DMS79 treated with DMSO at 0.1 percent for 48 hours (cell line): ENCODE results near the gene MISP.
"Not testable (repeated sequence)": the region's sequence is repeated elsewhere in the genome, so short reads cannot be mapped to it uniquely, and the experiment has no call there.

Experiments used
- DNase-seq: peaks from one replicate; lab custom pipeline; 2025; lab: John Stamatoyannopoulos, UW

The MISP gene

DNA sequence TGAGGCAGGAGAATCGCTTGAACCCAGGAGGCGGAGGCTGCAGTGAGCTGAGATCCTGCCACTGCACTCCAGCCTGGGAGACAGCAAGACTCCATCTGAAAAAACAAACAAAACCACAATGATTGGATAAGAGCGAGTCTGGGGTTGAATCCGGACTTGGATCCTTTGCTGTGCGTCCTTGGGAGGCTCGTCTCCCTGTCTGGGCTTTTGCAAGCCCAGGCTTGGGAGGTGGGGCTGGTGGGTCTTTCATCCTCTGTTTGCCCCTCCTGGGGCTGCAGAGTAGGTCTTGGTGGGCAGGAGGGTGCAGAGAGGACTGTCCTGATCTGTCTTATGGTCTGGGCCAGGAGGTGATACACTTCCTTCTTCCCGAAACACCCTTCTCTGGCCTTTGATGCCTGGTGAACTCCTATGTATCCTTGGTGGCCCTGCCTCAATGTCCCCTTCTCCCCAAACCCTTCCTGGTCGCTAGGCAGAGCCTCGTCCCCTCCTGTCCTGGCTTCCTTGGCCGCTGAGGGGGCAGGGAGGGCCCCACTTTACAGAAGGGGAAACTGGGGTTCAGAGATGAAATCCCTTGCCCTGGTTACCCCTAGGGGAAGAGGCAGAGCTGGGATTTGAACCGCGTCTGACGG, 25.3 kb upstream of the MISP start:
- no peak for DNase-seq

DNA sequence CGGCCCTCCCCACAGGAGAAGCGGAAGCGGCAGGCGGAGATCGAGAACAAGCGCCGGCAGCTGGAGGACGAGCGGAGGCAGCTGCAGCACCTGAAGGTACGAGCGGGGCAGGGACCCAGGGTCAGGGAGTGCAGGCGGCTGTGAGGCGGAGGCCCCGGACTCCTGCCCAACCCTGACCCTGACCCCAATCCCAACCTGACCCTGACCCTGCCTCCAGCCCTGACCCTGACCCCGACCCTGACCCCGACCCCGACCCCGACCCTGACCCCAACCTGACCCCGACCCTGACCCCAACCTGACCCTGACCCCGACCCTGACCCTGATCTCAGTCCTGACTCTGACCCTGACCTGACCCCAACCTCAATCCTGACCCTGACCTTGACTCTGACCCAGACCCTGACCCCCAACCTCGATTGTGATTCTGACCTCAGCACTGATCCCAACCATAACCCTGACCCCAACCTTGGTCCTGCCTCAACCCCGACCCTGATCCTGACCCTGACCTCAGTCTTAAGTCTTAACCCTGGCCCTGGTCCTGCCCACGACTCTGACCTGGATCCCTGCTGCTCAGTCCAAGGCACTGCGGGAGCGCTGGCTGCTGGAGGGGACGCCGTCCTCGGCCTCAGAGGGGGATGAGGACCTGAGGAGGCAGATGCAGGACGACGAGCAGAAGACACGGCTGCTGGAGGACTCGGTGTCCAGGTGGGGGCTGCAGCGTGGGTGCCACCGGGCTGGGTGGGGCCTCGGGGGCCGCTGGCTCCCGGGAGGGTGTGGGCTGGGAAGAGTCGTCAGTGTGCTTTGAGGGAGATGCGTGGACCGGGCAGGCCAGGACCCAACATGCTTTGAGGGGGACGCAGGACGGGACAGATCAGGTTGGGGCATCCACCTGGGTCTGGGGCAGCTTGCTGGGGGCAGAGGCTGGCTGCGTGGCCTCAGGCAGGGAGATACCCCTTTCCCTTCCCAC, 23.6 kb upstream of the MISP start:
- no peak for DNase-seq

DNA sequence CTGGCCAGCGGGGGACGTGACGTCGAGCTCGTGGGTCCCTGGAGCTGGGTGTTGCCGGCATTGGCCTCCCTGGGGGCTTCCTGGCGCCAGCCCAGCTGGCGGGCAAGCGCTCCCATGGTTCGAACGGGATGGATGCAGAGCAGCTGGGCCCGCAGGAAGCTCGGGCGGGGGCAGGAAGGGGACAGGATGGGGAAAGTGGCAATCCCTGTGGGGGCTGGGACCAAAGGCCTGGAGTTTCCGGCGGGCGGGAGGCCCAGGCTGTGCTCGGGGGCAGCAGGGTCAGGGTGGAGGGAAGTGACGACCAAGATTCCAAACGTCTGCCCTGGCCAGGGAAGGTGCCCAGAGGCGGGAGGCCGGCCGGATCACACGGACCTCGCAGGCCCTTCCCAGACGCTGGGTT, 22.9 kb upstream of the MISP start:
- no peak for DNase-seq

DNA sequence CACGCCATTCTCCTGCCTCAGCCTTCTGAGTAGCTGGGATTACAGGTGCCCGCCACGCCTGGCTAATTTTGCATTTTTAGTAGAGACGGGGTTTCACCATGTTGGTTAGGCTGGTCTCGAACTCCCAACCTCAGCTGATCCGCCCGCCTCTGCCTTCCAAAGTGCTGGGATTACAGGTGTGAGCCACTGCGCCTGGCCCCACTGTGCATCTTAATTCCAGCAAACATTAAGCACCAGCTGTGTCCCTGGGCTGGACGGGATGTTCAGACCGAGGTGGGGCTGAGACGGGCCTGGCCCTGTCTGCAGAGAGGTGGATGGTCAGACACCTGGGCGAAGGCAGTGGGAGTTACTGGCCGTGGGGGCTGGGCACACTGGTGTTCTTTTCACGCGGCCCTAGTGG, 21.3 kb upstream of the MISP start:
- not testable (repeated sequence) for DNase-seq

DNA sequence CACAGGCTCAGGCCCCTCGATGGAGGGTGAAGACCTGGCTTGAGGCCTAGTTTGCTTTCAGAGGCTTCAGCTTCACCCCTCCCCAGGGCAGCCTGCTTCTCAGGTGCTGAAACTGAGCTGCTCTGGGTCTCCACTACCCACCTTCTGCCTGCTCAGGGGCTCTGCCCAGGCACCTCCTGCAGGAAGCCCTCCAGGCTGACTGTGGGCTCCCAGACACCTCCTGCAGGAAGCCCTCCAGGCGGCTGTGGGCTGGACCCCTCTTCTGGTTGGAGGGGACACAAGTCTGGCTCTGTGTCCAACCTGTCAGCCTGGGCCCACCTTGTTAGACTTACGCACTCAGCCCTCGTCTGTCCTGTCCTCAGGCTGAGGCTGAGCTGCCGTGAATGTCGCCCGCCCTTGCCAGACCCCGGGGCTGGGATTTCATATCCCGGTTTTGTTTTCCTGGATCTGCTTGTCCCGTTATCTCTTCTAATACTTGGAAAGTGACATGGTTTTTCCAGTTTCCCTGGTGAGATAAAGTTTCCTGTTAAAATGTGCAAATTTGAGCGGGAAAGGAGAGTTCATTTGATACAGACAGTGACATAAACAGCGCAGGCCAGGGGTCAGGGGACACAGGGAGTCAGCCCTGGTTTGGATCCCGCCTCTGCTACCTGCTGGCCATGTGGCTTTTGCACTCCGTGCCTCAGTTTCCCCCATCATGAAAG, 20.8 kb upstream of the MISP start:
- no peak for DNase-seq

DNA sequence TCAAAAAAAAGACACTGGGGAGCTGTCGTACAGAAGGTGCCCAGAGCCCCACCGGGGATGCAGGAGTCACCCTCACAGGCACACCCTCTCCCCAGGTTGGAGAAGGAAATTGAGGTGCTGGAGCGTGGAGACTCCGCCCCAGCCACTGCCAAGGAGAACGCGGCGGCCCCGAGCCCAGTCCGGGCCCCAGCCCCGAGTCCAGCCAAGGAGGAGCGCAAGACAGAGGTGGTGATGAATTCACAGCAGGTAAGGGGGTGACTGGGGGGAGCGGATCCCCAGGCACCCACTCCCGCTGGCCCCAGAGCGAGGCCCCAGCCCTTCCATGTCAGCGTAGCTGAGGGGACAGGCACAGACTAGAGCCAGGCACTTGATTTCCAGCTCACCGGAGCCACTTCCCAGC, 19.9 kb upstream of the MISP start:
- DNase-seq: no peak

DNA sequence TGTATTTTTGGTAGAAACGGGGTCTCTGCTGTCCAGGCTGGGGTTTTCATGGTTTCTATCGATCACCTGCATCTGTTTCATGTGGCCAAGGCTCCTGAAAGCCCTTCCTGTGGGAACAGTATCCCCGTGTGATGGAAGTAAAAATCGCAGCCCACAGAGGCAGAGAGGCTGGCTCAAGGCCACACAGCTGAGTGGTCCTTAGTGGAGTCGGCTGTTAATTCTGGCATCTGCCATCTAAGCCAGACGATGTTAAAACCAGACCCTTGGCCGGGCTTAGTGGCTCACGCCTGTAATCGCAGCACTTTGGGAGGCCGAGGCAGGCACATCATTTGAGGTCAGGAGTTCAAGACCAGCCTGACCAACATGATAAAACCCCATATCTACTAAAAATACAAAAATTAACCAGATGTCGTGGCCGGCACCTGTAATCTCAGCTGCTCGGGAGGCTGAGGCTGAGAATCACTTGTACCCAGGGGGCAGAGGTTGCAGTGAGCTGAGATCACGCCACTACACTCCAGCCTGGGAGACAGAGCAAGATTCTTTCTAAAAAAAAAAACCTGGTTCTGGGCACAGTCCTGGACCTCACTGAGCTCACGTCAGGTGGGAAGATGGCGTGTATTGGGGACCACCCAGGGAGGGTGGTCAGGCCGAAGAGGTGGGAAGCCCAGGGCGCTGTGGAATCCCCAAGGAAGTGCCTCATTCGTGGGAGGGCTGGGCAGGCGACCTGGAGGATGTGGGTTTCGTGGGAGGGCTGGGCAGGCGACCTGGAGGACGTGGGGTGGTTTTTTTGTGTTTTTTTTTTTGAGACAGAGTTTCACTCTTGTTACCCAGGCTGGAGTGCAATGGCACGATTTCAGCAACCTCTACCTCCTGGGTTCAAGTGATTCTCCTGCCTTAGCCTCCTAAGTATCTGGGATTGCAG, 18.5 kb upstream of the MISP start:
- no peak for DNase-seq

DNA sequence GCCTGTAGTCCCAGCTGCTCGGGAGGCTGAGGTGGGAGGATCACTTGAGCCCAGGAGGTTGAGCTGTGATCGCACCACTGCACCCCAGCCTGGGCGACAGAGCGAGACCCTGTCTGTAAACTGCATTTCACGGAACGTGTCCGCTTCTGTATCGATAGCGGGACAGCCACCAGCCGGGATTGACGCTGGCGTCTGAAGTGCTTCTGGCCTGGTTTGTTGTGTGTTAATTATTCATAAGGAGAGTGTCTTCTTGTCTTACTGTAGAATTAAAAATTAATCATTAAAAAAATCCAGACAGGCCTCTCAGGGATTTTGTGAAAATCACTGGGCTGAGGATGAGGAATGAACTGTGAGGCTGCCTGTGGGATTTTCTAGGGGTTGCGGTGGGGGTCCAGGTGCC, 16.2 kb upstream of the MISP start:
- DNase-seq: no peak

DNA sequence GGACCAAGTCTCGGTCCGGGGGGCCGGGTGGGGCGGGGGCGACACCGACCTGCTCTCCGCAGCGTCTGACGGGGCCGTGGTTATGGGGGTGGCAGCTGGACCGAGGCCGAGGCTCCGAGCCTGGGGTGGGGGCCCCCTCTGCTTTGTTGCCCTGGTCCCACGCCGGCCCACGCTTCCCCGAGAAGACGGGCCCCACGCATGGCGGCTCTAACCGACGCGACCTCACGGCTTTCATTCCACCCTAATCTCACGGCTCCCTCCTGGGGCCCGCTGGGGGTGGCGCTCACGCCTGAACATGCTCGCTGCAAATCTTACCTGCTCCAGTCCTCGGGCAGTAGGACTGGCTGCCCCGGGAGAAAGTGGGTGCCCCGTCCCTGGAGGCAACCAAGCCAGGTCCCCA, 14.8 kb upstream of the MISP start:
- no peak for DNase-seq

DNA sequence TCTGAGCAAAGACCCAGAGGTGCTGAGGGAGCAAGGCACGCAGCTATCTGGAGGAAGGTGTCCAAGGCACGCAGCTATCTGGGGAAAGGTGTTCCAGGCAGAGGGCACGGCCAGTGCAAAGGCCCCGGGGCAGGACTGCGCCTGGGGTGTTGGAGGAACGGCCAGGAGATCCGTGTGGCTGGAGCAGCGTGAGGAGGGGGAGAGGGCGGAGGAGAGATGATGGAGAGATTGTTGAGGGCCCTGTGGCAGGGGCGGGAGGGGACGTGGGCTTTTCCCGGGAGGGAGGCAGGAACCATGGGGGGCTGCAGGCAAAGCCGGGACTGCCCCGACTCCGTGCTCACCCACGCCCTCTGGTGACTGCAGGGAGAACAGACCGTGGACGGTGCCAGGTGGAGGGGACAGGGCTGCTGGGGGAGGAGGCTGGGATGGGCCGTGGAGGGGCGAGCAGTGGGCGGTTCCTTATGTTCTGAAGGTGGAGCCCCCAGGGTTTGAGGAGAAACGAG, 13.3 kb upstream of the MISP start:
- no peak for DNase-seq

DNA sequence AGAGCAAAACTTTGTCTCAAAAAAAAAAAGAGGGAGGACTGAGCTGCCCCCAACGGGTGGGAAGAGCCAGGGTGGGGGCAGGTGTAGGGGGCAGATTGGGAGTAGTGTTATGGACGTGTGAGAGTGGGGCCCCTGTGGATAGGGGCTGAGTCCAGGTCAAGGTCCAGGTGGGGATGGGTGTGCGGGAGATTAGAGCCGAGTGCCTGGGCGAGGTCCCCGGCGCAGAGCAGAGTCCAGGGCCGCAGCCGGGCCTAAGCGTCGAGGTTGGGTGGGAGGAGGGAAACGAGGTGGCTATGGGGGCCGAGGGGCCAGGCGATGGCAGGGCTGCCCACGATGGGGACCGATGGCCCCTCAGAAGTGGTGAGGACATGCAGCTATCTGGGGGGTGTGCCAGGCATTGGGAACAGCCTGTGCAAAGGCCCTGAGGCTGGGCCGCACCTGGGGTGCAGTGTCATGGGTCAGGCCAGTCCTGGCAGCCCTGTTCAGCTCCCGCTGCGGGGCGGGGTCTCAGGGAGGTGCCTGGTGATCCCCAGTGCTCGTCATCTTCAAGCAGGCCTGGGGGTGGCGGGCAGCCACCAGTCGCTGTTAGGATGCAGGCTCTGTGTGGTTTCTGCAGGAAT, 12.3 kb upstream of the MISP start:
- DNase-seq: no peak

DNA sequence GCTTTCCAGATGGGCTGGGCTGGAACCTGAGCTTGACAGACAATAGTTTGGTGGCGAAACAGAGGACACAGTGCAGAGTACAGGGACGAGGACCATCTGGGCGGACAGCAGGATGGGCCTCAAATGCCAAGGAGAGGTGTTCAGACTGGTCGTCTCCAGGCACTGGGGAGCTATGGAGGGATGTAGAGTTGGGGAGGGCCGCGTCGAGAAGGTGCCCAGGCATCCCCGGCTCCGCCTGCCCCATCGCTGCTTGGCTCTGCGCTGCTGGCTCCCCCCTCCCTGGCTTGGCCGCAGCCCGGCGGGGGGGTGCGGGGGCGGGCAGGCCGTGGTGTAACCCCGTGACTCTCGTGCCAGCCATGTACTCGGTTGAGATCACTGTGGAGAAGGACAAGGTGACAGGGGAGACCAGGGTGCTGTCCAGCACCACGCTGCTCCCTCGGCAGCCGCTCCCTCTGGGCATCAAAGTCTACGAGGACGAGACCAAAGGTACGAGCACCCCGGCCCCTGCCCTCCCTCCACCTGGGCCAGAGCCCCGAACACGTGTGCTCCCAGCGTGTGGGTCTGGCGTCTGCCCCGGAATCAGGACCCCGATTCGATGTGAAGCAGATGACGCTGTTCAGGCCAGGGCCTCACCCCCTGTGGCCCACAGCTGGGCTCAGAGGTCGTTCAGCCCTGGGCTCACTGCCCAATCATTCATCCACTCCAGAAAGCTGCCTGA, 10.8 kb upstream of the MISP start:
- DNase-seq: peak; percentile 57

DNA sequence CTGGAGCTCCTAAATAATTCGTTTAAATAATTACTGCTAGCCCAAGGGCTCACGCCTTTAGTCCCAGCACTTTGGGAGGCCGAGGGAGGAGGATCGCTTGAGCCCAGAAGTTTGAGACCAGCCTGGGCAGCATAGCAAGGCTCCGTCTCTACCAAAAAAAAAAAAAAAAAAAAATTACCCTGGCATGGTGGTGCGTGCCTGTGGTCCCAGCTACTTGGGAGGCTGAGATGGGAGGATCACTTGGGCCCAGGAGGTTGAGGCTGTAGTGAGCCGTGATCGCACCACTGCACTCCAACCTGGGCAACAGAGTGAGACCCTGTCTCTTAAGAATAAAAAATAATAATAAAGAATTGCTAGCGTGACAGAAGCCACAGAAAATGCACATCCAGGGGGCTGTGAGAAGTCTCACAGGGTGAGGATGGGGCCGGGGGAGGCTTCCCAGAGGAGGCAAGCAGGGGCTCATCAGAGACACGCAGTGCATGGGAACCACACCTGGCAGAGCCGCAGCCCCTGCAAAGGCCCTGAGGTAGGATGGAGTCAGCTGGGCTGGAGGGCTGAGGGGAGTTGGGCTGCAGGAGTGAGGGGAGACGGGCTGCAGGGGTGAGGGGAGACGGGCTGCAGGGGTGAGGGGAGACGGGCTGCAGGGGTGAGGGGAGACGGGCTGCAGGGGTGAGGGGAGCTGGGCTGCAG, 10.0 kb upstream of the MISP start:
- DNase-seq: not testable (repeated sequence)

DNA sequence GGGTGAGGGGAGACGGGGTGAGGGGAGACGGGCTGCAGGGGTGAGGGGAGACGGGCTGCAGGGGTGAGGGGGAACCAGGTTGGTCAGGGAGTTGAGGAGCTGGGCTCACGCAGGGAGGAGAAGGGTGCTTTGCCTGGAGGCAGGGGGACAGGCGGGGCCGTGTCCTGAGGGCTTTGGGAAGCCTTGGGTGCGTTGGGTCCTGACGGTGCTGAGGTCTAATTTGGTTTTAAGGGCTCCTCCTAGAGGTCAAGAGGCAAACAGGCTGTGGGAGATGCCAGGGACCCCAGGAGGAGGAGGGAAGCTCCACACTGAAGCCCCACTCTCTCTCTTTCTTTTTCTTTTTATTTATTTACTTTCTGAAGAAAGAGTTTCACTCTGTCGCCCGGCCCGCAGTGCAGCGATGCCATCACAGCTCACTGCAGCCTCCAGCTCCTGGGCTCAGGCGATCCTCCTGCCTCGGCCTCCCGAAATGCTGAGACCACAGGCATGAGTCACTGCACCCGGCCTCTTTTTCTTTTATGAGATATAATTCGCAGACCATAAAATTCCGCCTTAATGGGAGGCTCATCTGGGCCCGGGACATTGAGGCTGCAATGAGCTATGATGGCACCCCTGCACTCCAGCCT, 9.3 kb upstream of the MISP start:
- DNase-seq: peak; percentile 6

DNA sequence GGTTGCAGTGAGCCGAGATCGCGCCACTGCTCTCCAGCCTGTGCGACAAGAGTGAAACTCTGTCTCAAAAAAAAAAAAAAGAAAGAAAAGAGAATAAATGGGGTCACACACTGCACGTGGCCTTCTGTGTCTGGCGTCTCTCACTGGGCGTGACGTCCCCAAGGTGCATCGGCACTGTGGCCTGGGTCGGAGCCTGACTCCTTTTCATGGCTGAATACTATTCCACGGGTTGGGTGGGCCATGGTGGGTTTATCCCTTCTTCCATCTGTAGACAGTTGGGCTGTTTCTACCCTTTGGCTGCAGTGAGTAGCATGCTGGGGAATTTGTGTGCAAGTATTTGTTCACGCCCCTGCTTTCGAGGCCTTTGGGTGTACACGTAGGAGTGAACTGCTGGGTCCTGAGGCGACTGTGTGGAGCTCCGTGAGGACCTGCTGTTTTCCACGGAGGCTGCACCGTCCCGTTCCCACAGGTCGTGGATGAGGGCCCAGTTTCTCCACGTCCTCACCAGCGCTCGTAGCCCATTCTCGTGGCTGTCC, 8.3 kb upstream of the MISP start:
- no peak for DNase-seq

DNA sequence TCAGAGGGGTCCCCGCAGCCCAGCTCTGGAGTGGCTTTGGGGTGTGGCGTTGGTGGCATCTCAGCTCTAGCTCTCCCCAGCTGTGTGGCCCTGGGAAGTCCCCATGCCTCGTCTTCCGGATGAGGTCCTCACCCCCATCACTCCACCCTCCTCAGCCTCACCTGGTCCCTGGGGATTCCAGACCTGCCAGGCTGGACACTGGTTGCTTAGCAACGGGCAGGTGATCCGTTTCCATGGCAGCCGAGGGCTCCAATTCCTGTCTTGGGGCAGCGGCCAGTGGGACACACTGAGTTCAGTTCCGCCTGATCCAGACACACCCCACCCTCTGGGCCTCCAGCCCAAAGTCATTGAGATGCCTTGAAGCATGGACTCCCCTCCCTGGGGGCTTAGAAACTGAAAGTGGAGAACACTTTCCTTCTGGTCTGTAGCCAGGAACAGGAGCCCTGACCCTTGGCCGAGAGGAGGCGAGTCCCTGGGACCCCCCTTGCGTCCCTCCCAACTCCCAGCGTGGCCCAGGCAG, 7.7 kb upstream of the MISP start:
- peak; percentile 98 for DNase-seq

DNA sequence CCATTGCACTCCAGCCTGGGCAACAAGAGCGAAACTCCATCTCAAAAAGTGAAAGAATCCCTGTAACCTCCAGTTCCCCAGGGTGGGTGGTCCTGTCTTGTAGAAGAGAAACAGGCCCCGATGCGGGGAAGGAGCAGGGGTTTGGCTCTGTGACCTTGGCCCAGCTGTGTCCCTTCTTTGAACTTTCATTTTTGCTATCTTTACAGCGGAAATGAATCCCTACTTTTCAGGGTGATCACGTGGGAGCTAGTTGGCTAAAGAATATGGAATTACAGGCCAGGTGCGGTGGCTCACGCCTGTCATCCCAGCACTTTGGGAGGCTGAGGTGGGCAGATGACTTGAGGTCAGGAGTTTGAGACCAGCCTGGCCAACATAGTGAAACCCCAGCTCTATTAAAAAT, 5.8 kb upstream of the MISP start:
- not testable (repeated sequence) for DNase-seq

DNA sequence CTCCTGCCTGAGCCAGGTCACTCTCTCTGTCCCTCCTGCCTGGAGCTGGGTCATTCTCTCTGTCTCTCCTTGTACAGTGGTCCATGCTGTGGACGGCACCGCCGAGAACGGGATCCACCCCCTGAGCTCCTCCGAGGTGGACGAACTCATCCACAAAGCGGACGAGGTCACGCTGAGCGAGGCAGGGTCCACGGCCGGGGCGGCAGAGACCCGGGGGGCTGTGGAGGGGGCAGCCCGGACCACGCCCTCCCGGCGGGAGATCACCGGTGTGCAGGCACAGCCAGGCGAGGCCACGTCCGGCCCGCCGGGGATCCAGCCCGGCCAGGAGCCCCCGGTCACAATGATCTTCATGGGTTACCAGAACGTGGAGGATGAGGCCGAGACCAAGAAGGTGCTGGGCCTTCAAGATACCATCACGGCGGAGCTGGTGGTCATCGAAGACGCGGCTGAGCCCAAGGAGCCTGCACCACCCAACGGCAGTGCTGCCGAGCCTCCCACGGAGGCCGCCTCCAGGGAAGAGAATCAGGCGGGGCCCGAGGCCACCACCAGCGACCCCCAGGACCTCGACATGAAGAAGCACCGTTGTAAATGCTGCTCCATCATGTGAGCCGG, 4.6 kb upstream of the MISP start:
- DNase-seq: no peak
